M059J (cell line): ENCODE measurements around the gene ZNF70. TPM values are rescaled to one million over a fixed set of nuclear protein-coding genes. Genes with fewer than 3 reads are reported as not detected.
A peak's percentile ranks its signal among the peaks of the same experiment; 100 is the strongest.

ENCODE experiments used
- DNase-seq: peaks from one replicate; pipeline ENCODE4 v3.0.0-alpha.2; 2012; ENCODE audit warnings: low read depth
- total RNA-seq: library from RNA; depleted of rRNA; stranded (reverse); fragments of >200 nt; shearing (Covaris generic); gene quantifications from 2 replicates; pipeline ENCODE4 v1.2.3, GENCODE V29; 2014

ZNF70 gene
- total RNA-seq, 1 experiment from 2014 or later, result 2.7 TPM

DNA sequence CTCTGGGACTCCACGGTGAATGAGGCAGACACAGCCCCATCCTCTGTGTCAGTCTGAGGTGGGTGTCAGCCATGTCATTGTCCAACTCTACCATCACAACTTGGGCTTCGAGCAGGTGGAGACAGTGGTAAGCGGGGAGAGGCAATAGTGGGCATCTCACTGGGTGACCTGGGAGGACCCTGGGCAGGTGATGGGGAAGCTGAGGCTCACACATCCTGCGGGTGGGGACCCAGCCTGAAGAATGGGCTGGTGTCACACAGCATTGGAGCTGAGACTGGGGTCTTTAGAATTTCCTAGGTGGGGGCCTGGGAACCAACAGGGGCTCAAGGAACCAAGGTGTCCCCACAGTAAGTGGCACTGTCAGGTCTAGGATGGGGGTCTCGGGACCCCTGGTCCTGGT, 28.8 kb upstream of the ZNF70 start:
- no peak for DNase-seq

DNA sequence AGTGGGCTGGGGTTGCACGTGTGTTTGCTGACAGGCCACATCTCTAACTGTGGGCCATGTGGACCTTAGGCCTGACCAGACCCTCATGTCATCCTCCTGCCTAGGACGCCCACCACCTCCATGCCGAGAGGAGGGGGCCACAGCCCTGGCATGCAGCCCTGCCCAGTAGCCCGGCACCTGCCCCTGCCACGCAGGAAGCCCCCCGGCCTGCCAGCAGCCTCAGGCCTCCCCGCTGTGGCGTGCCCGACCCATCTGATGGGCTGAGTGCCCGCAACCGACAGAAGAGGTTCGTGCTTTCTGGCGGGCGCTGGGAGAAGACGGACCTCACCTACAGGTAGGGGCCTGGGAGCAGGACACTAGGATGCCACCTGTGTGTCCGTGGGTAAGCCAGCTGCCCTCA, 28.2 kb upstream of the ZNF70 start:
- DNase-seq, result no peak

DNA sequence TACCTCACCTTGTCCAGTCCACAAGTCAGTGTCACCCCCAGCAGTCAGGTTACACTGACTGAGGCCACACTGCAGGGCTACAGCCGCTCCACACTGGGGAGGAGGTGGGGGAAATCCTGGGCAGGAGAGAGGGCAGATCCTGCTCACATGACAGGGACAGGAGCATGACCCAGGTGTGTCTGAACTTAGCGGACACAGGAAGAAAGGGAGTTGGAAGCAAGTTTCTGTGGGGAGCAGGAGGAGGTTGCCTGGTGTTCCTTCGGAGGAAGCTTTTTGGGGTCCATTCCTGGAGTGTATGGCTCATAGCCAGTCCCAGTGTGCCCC, 27.6 kb upstream of the ZNF70 start:
- DNase-seq, result no peak

DNA sequence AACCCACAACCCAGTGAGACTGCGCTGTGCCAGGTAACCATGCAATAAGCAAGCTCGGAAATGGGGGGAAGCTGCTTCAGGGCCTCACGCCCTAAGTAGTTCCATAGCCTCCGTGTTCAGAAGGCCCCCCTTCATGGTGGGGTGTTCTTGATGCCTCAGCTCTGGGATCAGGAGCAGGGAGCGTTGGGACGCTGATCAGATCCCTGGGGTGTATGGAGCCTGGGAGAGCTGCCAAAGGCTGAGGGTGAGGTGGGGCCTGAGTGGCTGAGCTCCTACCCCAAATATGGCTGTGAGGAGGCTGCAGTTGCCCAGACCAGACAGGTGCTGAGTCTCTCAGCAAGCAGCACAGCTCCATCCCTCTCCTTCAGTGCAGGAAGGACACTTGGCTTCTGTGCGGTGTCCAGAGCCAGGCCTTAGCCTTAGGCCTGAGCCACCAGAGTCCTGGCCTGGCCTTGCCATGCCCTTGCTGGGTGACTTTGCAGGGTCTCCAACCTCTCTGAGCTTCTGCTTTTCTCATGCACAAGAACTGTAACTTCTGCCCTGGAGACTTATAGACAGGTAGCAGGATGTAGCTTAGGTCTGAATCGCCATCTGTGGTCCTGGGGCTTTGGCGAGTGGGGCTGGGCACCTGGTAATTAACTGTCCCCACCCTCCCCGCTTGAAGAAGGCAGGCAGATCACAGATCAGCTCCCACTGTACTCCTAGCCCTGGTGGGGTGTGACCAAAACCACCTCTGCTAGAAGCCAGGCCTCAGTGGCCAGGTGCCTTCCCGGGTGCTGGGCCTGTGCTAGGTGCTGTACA, 27.1 kb upstream of the ZNF70 start:
- DNase-seq, result no peak

DNA sequence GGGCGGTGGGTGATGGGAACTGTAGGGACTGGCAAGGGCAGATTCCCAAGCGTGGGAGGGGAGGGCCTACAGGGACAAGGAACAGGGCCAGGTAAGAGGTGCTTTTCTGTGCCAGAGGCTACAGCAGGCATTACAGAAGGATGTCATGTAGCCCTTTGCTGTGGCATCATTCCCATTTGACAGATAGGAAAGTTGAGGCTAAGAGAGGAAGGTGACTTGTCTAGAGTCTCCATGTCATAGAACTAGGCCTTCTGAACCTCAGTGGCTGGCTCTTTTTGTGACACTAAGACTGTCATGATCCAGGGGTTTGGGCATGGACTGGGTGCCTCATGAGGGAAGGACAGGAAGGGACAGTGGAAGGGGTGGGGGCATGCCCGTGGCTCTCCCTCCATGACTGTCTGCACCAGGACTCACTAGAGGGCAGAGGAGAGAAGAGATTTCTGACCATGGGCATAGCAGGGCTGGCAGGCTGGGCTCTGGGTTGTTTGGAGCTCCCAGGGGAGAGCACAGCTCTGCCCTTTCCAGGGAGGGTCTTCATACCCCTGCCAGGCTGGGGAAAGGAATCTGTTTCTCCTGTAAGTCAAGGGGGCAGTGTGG, 25.0 kb upstream of the ZNF70 start:
- peak; percentile 36 for DNase-seq

DNA sequence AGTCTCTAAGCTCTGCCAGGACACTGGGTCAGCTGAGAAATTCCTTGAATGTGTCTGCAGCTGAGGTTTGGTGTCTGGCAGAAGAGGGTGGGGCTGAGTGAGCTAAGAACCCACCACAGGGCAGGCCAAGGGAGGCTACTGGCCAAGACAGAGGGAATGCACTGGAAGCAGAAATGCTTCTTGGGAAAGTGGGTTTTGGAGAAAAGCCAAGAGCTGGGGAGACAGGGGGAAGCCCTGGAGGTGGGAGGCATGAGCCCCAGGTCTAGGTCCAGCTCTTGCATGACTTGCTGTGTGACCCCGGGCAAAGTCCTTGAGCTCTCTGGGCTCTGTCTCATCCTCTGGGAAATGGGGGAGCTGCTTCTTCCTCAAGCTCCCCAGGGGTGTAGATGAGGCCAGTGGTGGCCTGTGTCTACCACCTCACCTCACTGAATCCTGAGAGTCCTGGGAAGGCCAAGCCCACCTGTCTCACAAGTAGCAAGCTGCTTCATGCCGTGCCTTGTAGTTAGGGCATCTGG, 24.1 kb upstream of the ZNF70 start:
- peak; percentile 38 for DNase-seq

DNA sequence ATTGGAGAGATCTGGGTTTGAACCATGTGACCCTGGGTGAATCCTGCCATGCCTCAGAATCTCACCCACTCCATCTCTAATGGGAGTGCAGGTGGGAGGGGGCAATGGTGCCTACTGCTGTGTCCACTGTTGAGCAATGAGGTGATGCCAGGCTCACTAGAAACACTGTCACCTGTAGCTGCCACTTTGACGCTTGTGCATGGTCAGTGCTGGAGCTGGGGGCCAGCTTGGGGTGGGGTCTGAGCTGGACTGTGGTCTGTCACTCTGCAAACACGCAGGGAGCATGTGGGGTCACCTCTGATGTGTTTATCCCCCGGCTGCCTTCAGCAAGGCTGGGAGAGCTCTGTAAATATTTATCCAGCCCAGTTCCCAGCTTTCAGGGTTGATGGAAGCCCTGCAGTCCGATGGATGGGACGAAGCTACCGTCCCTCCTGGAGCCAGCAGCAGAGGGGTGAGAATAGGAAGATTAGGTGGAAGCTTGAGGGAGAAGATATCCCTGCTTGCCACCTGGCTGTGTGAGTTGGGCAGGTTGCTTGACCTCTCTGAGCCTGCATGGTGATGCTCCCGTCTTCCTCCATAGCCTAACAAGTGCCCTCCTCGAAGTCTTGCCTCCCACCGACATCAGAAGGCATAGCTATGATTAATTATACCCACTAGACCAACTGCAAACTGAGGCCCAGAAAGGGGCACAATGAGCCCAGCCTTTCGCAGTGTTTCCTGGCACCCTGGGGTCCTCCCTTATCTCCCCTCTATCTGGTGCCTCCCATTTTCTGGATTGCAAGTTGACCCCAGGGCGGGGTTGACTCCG, 23.4 kb upstream of the ZNF70 start:
- no peak for DNase-seq

DNA sequence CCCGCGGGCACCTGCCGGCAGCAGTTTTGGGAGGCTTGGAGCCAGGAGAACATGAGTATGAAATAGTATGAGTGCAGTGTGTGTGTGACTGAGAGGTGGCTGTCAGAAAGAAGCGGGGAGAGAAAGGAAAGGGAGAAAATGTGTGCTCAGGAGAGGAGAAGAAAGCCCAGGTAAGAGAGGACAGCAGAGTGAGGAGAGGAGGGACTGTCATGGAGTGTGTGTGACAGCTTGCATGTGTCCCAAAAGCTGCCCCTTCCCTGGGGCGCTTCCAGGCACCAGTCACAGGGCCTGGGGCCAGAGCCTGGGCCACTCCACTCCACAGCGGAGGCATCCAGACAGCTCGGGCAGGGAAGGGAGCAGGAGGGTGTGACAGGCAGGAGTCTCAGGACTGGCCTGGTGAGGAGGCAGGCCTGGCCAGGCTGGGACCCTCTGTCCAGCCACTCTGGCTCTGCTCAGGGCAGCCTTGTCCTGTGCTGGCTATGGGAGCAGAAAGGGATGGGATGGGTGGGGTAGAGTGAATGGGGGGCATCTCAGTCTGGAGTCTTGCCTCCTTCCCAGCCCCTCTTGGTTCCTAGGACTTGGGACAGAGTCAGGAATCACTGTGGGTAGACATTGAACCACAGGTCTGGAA, 22.7 kb upstream of the ZNF70 start:
- no peak for DNase-seq

DNA sequence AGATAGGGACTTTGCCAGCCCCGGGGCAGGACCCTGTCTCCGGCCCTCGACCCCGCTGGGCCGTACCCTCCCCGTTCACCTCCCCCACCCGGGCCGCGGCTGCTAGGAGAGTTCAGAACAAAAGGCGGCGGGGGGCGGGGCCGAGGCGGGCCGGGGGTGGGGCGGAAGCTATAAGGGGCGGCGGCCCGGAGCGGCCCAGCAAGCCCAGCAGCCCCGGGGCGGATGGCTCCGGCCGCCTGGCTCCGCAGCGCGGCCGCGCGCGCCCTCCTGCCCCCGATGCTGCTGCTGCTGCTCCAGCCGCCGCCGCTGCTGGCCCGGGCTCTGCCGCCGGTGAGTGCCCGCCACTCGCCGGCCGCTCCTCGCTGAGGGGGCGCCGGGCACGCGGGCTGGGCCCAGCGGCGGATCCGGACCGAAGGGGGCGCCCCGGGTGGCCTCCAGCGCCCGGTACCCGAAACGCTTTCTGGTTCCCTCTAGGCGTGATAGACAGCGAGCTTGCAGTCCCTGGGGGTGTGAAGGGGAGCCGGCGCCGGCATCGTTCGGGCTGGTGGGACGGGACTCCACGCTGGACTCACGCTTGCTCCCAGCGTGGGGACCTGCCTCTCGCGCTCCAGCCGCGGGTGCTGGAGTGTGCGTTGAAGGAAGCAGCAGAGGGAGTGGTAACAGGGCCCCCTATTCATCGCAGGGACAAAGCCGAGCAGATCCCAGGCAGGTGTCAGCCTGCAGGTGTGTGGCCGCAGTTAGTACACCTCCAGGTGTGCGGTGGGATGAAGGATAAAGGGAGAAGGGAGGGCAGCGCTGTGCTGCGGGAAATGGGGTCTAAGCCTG, 21.9 kb upstream of the ZNF70 start, which contains the start of gene MMP11:
Gene MMP11 (plus strand): TSS at position 201 of the 825 bp plus-strand sequence. CDS start 22 bp downstream, at position 223.
- DNase-seq, result peak; percentile 24

DNA sequence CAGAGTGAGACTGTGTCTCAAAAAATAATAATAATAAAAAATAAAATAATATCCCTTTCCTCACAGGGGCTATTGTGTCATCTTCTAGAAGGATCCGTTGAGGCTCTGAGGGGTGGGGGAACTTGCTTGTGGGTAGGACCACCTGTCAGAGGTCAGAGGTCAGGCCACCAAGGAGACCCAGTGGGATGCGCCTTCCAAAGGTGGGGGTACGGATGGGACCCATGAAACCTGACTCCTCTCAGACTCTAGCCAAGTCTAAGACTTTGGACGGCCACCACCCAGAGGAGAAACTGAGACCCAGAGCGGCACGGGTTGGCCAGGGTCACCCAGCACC, 21.4 kb upstream of the ZNF70 start:
- DNase-seq, result no peak

DNA sequence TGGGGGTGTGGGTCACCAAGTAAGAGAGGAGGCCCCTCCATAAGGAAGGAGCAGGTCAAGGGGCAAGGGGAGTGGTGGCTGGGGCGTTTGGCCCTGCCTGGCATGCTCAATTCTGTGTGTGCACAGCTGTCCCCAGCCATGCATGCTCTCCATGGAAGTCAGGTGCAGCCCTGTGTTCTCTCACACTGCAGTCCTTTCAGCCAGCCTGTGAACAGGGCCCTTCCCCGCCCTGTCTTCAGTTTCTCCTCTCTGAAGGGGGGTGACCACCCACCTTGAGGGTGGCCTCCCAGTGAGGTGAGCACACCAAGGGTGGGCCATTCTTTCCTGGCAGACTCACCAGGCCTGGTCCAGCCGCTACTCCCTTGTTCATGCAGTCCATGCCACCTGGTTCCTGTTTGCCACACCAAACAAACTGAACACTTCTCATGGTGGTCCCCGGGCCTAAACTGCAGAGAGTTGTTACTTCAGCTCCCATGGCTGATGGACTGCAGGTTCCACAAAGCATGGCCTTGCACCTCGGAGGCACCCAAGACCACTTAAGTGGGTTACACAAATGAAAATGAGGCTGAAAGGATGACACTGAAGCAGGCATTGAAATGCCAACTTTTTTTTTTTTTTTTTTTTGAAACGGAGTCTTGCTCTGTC, 18.5 kb upstream of the ZNF70 start:
- no peak for DNase-seq

DNA sequence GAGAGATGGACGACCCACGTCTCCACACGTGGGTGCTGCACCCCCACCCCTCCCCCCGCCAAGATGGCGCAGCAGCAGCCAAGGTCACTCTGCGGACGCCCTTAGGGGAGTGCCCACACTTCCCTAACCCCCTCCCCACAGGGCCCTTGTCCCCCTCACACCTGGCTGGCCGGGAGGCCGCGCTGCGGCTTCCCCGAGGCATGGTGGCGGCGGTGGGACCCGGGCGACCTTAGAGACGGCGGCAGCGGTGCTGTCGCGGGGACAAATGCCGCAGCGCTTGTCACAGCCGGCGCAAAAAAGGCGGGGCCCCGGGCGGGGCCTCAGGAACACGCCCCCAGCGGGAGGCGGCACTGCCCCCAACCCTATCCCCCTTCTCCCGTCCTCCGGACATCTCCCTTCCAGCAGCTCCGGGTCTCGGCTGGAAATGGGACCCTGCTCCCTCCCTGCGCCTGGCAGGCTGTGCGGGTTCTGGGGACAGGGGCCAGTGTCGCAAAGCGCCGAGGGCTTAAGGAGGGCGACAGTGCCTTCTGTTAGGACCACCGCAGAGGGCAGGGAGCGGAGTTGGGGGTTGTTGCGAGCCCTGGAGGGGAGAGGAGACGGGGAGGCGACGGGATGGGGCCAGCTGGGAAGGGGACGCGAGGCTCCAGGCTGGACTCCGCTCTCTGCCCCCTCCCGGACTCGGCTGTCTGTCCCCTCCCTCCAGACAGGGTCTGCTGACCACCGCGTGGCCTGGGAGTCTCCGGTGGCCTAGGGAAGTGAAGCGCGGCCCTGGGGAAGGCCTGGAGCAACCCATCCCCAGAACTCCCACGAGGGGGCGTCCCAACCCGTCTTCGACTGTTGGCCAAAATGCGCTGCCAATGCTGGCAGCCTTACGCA, 17.0 kb upstream of the ZNF70 start, which contains the start of gene CHCHD10:
Gene CHCHD10 (minus strand): TSS at position 300 of the 876 bp plus-strand sequence. CDS start 98 bp downstream, at position 202.
- peak; percentile 55 for DNase-seq

DNA sequence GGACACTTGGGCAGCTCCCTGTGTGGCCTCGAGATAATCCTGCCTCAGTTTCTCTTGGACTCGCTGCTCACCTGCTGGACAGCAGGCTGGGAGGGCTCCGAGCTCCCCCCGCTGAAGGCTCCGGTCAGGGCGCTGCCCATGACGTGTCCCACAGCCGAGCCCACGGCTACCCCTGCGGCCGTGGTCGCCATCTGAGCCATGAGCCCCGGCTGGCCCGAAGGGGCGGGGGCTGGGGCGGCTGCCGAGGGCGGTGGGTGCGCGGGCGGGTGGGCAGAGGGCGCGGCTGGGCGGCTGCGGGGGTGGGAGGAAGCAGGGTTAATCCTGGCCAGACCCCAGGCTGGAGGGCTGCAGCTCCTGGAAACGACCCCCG, 16.4 kb upstream of the ZNF70 start:
- no peak for DNase-seq

DNA sequence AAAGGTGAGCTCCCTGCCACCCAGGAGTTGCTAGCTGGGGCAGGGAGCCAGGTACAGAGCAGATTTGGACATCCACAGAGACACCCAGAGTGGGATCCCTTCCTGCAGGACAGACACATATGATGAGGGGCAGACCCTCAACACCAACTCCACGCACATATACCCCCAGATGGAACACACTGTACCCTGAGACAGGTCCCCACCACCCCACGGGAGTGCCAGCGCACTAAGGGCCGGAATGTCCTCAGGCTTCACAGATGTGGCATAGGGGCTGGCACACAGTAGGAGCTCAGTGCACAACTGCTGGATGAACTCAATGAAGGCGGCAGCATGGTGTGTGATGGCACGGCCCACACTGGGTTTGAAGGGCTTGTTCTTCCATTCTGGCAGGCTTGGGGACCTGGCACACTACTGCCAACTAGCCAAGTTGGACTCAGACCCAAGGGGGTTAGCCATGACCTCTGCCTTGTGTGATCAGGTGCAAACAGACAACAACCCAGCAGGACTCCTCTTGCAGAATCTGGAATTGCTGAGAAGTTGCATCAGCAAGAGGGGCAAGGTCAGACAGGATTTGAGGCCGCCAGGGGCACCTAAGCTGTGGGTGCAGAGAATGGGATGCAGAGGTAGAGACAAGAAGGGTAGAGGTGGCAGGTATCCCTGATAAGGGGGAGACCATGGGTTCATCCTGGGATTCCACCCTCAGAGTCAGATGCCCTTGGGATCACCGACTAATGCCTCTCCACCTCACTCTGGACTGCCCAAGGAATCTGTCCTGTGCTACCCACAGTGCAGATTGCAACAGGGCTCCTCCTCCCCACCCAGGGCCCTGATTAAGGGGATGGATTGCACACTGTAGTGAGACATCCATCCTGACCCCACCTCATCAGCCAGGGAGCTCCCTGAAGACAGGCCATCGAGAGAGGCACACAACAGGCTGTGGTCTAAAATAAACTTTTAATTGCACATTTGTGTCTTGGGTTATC, 14.3 kb upstream of the ZNF70 start:
- no peak for DNase-seq

DNA sequence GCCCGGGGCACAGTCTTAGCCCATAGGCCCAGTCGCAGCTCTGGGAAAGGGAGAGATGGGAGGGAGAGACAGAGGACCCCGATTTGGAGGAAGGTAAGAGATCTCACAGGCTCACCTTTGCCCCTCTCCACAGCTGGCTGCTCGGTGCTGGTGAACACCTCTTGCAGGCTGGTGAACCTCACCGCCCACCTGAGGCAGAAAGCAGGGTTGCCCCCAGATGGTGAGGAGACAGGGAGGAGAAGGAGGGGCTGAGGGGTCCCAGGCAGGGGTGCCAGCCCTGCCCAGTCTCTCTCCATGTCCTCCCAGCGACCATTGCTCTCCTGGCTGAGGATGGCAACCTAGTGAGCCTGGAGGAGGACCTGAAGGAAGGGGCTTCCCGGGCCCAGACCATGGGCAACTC, 13.0 kb upstream of the ZNF70 start:
- no peak for DNase-seq

DNA sequence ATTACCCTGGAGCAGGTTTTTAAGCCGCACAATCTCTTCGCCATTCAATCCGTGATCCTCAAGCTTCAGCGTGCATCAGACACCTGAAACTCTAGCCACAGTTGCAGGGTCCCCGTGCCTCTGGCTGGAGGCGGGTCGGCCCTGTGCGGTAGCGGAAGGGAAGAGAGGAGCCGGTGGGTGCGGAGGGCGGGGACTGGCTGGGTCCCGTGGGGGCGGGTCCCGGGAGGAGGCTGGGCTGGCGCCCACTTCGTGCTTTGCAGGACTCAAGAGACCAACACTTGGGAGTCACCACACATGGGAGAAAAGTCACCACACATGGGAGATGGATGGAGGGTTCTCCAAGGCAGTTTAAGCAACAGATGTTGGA, 12.7 kb upstream of the ZNF70 start:
- no peak for DNase-seq

DNA sequence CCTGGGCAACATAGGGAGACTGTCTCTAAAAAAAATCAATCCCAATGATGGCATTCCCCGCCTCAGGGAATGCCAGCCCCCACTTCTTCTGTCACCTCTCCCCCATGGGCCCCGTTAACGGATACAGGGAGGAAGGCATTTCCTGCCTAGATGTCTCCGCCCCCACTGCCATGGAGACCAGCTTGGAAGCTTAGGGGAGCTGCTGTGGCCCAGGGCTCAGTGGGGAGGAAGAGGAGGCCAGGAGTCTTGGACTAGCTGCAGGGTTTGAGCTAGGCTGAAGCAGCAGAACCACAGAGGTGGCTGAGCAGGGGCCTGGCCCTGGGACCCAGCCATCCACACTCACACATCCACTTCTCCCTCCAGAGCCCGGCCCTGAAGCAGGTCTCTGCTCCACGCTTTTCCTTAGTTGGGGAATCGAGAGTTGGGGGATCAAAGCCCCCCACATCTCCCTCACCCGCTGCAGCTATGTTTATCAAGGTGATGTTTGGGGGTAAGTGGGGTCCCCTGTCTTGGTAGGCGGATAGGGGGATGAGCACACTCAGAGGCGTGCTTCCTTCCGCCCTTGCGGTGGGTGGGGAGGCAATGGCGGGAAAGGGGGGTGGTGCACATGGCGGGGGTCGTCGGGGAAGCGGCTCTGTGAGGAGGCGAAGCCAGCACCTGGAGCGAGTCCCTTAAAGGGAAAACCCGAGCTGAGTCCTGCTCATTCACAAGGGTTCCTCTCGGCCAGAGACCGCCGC, 12.1 kb upstream of the ZNF70 start, which contains the start of gene C22orf15:
Gene C22orf15 (plus strand): TSS at position 149 of the 737 bp plus-strand sequence. CDS start 317 bp downstream, at position 466.
- peak; percentile 63 for DNase-seq

DNA sequence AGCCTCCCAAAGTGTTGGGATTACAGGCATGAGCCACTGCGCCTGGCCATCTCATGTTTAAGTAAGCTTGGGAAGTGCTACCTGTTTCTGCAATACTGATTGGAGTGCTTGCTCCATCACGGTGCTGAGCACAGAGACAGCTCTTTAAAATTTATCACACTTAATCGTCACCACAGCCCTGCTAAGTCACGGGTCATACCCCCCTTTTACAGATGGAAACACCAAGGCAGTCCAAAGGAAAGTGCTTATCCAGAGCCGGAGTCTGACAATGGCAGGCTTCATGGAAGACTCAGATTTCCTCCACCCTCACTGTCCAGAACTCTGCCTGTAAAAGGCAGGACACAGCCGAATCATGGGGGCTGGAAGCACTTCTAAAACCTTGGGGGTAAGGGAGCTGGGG, 9.1 kb upstream of the ZNF70 start:
- DNase-seq, result no peak
